HK-2 (cell line): ENCODE results near the gene HOGA1.

ENCODE experiments used
- DNase-seq: peaks from one replicate; pipeline ENCODE4 v3.0.0-alpha.2; 2018; ENCODE audit not compliant: unreplicated experiment

Gene HOGA1

DNA sequence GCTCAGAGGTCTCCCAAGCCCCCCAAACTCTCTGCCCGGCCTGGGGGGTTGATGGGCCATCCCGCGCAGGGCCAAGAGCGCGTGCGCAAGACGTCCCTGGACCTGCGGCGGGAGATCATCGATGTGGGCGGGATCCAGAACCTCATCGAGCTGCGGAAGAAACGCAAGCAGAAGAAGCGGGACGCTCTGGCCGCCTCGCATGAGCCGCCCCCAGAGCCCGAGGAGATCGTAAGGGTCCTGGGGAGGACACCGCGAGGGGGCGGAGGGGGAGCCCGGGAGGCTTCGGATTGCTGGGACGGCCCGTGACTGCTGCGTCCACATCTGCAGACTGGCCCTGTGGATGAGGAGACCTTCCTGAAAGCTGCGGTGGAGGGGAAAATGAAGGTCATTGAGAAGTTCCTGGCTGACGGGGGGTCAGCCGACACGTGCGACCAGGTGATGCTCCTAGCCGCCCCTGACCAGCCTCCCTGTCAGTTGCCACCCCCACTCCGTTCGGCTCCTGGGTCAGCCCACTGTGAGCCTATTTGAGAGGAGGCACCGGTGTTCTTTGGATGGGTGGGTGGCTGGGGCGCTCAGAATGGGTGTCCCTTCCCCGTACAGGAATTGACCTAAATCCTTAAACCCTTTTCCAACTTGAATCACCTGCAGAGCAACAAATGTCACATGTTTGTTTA lies 5.9 kb upstream of the HOGA1 start:
- no peak for DNase-seq

- no peak for DNase-seq
These were observed 3.5 kb upstream of the HOGA1 start for GRCh38 chr10:97580421-97581367.

GRCh38 chr10:97582169-97582568 lies 2.0 kb upstream of the HOGA1 start:
- no peak for DNase-seq

DNA sequence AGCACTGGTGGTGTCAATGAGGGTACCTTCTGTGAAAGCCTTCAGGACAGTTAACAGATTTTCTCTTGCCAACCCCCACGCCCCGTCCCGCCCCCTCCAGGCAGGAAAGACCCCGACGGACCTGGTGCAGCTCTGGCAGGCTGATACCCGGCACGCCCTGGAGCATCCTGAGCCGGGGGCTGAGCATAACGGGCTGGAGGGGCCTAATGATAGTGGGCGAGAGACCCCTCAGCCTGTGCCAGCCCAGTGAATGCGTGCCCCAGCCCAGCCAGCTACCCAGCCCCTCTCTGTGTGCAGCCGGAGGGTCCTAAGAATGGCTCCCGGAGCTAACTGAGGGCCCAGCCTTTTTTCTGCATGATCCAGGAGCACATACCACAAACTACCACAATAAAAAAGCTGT lies 713 bp upstream of the HOGA1 start:
- no peak for DNase-seq

DNA sequence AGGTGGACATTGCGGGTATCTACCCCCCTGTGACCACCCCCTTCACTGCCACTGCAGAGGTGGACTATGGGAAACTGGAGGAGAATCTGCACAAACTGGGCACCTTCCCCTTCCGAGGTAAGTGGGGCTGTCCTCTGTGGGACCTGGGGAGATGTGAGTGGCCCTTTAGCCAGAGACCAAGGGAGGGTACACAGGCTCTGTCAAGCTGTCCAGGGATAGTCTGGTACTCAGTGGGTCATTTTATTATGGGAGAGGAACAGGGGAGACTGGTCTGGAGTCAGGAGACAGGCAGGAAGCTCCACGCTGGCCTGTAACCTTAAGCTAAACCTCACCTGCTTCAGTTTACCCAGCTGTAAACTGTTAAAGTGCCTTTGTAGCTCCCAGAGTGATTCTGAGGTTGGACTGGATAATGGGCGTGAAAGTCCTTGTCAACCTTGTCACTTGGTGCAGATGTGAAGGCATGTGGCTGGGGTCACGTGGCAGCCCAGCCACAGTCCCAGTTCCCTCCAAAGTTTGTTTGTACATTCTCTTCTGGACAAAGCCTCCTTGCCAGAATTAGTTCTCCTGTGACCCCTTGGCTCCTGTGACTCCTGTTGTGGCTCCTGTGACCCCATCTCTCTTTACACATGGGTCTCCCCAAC lies 729 bp downstream of the HOGA1 start:
- DNase-seq = peak; percentile 31

DNA sequence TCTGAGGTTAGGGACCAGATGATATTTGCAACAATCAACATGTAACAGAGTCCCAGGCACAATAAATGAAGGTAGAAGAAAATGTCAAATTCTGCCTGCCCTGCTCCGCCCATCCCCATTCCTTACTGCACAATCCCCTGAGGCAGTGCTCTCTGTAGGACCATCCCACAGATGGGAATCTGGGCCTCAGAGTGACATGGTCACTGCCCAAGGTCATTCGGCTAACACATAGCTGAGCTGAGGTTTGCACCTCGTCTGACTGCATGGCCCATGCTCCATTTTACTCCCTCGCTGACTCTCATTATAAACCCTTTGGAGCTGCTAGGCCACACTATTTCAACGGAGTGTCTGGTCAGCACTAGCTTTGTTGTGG lies 1.2 kb downstream of the HOGA1 start:
- DNase-seq = no peak

GRCh38 chr10:97587183-97587582 lies 3.0 kb downstream of the HOGA1 start:
- no peak for DNase-seq

DNA sequence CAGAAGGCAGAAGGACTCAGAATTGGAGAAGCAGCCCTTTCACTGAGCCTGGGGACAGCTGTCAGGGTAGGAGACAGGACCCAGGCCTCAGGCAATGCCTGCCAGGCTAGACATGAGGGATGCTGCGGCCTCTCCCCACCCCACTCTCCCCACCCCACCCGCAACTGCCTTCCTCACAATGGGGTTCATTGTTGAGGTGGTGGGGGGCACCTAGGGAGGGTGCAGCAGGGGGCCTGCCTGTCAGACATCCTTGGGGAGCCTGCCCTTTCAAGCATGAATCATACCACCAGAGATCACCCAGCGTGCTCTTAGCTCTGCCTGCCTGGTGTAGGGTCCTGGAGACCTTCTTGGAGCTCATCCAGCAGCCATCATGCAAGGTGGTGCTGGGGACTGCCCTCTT lies 5.3 kb downstream of the HOGA1 start, which contains the start of gene C10orf62:
C10orf62 (plus strand) TSS at position 243 of the 400 bp plus-strand sequence. CDS start 177 bp downstream, outside the sequence.
- DNase-seq = no peak

DNA sequence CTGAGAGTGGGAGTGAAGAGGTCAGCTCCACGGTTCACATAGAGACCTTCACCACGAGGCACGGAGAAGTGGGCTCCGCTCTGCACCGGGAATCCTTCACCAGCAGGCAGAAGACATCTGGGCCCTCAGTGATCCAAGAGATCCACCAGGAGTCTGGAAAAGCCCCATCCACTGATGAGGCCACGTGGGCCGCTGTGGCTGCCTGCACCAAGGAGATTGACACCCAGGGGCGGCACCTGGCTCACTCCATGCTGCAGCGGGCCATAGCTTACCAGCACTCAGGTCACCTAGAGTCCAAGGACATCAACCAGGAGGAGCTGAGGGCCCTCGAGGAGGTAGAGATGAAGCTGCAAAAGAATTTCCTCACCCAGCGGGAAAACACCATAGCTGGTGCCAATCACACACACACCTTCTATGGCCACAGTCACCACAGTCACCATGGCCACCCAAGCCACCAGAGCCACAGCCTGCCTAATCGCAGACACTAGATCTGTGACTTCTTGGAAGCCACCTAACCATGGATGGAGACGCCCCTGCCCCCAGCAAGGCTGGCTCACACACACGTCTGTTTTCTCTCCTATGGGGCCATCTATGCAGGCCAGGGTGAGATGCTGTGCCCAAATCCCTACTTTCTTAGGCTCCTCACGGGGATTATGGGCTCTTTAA lies 6.0 kb downstream of the HOGA1 start:
- no peak for DNase-seq

- DNase-seq = no peak
These were observed 6.7 kb downstream of the HOGA1 start for GRCh38 chr10:97590748-97591495.

DNA sequence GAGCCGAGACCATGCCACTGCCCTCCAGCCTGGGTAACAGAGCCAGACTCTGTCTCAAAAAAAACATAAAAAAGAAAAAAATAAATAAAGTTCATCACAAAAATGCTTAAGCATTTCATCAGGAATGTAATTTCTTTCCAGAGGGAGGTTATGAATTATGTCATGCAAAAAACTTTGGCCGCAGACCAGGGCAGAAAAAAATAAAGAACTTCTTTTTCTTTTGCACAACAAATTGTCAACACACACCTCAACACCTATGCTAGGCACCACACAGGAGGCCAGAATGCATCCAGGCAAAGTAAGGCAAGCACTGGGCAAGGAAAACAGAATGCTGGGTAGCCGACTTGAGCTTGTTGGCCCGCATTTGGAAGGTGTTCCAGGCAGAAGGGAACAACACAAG lies 9.2 kb downstream of the HOGA1 start:
- DNase-seq = no peak

DNA sequence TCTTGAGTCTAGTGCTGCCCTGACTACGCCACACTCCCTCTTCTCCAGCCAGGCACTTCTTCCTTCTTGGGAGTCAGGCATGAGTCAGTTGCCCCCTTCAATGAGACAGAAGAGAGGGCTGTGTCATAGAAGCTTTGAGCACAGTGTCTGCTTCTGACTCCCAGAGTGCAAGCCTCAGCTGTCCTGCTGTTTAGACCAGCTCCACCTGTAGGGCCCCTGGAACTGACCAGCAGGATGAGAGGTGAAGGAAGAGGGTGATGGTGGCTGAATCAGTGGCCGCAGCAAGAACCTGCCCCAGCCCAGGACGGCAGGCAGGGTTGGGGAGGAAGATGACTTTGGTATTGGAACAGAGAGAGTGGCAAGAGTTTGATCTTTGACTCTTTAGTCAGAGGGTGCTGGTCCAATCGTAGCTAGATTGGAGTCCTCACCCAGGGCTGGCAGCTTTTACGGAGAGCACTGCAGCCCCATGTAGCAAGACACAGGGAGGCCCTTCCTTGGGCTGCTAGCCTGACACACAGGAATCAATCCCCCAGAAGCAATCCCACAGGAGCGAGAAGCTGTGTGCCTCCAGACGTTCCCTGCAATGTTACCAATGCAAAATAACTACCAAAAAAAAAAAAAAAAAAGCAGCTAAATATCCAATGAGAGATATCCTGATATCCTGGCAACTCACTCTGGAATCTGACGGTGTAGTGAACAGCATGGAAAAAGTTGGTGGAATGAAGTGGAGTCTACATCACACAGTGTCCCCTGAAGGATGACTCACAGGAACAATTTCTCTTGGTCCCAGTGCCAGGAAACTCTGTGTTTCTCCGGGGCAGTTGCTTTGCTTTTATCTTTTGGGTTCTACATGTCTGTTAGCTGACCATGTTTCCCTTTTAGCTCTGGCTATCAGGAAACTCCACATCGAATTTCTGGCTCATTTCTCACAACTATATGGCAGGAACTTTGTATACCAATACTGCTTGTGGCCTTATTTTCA lies 12.2 kb downstream of the HOGA1 start:
- peak; percentile 74 for DNase-seq

DNA sequence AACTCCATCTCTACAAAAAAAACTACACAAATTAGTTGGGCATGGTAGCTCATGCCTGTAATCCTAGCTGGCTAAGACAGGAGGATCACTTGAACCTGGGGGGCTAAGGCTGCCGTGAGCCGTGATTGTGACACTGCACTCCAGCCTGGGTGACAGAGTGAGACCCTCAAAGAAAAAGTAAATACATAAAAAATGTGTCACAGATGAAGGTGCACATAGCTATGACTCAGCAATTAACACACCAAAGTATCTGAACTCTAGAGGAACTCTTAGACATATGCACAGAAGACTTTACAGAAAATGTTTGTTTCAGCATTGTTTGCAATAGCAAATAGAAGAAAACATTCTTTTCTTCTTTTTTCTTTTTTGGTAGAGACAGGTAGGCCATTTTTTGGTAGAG lies 13.6 kb downstream of the HOGA1 start:
- DNase-seq = no peak

DNA sequence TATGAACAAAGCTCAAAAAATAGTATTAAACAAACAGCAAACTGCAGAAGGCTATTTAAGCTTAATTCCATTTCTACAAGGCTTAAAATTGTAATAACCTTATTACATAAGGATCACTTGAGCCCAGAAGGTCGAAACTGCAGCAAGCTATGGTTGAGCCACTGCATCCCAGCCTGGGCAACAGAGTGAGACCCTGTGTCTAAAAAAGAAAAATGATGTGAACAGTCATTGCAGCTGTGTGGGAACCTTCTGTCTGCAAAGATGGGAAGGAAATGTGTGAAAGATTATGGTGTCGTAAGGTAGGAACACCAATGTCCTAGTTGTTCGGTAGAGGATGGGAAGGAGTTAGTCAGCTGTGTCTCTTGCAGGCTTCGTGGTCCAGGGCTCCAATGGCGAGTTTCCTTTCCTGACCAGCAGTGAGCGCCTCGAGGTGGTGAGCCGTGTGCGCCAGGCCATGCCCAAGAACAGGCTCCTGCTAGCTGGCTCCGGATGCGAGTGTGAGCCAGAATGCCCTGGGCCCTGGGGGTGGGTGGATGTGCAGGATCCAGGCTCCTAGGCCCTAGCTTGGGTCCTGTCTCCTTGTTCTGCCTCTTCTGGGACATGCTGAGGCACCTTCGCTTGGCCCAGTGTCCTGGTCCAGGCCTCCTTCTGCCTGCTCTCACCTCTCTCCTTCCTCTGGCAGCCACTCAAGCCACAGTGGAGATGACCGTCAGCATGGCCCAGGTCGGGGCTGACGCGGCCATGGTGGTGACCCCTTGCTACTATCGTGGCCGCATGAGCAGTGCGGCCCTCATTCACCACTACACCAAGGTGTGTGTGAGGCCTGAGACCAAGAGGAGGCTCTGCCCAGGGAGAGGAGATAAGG lies 14.4 kb downstream of the HOGA1 start:
- DNase-seq = no peak

GRCh38 chr10:97599272-97599619 lies 15.1 kb downstream of the HOGA1 start:
- DNase-seq = no peak

DNA sequence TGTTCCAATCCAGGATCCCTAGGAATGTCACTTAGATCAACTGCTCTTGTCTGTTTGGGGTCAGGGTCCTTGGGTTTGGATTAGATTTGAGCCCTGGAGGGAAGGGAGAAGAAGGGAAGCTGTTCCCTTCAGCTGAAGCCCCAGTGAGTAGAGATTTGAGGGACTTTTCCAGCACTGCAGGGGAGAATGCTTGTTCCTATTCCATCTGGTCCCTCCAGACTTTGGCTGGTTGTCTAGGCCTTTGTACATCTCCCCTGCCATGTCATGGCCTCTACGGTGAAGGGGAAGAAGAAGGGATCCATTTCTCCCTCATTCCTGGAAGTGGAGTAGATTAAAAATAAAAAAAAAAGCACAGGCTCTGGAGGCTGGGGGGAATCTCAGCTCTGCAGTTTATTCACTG lies 16.4 kb downstream of the HOGA1 start:
- DNase-seq = no peak

DNA sequence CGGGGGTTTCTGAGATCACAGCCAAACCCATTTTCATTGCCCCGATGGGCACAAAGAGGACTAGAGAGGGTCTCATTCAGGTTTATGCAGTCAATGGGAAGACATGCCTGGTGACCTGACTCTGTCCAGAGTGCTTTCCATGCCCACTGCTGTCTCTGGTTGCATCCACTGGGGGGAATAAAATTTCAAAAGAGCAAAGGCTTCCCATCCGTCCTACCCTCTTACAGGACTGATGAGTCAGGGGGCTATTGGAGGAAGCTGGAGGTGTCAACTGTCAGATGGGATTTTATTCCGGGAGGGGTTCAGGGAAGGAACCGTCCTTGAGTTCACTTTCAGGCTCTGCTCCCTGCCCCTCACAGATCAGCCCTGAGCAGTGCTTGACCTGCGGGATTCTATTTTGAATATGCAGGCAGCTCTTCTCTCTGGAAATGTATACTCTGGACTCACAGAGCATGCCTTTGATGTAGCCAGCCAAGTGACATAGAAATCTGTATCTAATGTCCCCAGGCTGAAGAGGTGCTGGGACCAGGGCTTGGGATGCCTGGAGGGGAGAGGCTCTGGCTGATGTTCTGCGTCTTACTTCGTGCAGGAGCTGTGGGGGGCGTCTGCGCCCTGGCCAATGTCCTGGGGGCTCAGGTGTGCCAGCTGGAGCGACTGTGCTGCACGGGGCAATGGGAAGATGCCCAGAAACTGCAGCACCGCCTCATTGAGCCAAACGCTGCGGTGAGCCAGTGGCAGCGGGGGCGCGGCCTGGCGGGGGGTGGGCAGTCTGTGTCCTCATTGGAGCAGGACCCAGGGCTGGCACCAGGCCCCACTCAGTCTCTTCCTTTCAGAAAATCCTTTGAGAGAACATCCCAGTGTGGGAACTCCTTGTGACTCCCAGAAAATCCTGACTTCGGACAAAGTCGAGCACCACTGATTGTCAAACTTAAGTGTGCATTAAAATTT lies 17.4 kb downstream of the HOGA1 start:
- DNase-seq = no peak

- DNase-seq = no peak
These were observed 23.0 kb downstream of the HOGA1 start for GRCh38 chr10:97607095-97607636.
